GM19351 (cell line): ENCODE results near the gene DIRAS1.

Experiments used
- ATAC-seq: cut with Tn5 transposase; IDR thresholded peaks from one replicate; pipeline ENCODE4 v1.9.1; 2021; ENCODE audit warnings: mild to moderate bottlenecking, moderate library complexity; ENCODE audit not compliant: unreplicated experiment

The DIRAS1 gene

DNA sequence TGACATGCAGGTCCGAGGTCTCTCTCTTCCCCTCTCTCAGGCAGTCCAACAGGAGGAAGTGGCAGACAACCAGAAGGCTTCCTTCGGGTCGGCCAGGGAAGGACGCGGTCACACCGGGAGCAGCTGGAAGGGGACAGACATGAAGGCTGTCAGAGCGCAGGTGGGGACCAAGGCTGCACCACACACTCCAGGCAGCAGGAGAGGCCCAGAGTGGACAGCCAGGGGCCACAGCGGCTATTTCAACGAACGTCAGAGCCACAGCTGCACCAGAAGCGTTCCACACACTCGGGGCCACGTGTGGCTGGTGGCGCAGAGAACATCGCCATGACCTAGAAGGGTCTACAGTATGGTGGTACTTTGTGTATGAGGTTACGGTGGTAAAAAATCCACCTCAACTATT is 34.6 kb upstream of the DIRAS1 start:
- ATAC-seq = no peak

DNA sequence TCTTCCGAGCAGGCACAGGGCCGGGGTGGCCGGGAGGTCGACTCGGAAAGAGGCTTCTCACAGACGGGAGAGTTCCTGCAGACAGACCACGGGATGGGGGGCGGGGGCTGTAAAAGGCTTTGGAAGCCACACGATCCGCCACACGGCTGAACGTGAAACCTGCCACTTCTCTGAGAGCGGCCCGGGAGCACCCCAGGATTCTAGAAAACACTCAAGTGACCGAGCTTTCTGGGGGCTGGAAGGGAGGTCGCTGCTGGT is 34.2 kb upstream of the DIRAS1 start:
- no peak for ATAC-seq

DNA sequence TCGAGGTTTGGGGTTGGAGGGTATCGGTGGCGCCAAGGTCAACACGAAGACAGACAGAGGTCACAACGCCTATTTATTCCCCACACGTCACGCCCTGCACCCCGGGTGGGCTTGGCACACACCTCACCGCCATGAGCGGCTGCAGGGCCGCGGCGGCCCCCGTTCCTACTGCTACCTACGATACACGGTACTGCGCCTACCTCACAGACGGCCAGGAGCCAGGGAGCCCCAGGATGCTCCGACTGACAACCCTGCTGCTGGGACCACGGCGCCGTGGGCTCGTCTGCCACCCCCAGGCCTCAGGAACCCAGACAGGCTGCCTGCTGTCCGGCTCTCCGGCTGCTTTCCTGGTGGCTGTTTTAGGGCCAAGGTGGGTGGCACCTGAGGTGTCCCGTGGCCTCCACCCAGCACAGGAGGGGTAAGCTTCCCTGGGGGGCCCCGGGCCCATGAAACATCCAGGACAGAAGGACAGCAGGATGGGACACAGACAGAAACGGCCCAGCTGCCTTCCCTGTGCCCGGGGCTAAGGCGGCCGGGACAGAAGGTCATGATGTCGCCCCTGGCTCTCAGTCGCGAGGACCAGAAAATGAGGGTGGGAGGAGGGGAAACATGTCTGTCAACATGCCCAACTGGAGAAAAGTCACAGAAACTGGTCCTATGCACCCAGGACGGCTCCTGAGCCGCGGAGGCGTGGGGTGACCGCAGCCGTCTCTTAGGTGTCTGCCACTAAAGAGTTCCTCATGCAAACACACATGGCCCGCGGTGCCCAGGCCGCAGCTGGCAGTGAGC is 33.7 kb upstream of the DIRAS1 start:
- ATAC-seq = no peak

DNA sequence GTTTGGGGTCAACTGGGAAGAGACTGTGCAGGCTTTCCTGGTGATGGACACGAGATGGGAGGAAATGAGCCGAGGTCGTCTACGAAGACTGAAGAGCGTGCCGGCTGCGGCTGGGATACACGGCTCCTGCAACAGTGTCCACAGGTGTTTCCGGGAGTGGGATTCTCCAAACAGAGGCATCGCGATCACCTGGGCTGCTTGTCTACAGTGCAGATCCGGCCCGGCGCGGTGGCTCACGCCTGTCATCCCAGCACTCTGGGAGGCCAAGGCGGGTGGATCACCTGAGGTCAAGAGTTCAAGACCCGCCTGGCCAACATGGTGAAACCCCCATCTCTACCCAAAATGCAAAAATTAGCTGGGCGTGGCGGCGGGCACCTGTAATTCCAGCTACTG is 30.3 kb upstream of the DIRAS1 start:
- no peak for ATAC-seq

DNA sequence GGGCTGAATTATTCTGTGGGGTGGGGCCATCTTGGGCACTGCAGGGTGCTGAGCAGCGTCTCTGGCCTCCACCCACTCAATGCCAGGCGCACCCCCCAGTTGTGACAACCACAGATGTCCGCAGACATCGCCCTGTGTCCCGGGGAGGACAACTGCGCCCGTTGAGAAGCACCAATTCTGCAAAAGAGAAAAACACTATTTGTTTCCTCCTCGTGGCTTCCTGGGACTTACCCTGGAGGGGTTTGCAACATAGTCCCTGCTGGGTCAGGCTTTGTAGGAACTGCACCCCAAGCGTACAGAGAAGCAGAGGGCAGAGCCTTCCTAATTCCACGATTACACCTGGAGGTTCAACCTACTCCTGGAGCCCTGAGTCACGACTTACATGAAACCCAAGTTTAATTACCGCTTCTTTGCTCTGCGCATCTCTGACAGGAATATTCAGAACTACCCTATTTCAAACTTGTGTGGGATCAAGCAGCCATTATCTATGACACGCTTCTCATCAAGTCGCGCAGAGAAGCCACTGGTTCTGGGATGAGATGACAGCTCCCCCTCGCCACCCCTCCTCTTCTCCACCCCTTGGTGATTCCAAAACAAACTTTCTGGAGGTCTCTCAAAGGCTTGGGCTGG is 29.8 kb upstream of the DIRAS1 start:
- no peak for ATAC-seq

DNA sequence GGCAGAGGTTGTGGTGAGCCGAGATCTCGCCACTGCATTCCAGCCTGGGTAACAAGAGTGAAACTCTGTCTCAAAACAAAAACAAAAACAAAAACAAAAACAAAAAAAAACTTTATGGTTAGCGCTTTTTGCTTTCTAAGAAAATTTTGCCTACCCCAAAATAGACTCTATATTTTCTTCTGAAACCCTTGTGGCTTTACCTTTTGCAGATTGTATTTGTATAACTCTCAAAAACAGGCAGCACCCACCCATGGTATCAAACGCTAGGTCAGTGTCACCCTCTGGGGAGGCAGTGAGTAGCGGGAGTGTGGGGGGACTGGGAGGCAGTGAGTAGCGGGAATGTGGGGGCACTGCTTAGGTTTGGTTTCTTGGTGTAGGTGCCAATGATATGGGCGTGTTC is 26.2 kb upstream of the DIRAS1 start:
- no peak for ATAC-seq

DNA sequence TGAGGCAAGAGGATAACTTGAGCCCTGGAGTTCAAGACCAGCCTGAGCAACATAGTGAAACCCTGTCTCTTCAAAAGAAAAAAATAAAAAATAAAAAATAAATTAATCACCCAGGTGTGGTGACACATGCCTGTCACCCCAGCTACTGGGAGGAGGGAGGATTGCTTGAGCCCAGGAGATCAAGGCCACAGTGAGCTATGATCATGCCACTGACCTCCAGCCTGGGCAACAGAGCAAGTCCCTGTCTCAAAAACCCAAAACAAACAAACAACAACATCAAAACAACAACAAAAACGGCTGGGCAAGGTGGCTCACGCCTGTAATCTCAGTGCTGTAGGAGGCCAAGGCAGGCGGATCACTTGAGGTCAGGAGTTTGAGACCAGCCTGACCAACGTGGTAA is 22.9 kb upstream of the DIRAS1 start:
- no peak for ATAC-seq

DNA sequence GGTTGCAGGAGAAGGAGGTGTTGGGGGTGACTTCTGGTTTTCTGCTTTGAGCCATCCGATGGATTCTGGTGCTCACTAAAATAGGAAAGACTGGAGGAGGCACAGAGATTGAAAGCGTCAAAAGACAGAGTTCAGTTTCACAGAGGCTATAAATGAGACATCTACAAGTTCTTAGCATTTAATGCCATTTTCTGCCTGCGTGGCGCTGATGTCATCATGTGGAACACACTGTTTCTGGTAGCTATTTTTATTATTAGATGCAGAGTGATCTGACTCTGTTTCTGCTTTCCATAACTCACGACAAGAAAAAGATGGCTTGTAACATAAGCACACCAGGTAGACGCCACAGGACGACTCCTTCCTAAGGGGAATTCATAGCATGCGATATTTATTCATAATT is 21.9 kb upstream of the DIRAS1 start:
- no peak for ATAC-seq

DNA sequence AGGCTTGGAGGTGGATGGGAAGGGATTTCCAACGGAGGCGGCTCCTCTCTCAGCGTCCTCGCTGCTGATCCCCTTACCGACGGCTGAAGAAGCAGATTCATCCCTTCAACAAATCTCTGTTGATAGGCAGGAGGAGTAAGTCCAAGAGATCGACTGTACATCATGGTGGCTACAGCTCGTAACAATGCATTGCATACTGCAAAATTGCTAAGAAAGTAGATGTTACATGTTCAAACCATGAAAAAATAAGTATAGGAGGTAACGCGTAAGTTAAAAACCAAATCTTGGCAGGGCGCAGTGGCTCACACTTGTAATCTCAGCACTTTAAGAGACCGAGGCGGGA is 19.1 kb upstream of the DIRAS1 start:
- ATAC-seq = no peak

DNA sequence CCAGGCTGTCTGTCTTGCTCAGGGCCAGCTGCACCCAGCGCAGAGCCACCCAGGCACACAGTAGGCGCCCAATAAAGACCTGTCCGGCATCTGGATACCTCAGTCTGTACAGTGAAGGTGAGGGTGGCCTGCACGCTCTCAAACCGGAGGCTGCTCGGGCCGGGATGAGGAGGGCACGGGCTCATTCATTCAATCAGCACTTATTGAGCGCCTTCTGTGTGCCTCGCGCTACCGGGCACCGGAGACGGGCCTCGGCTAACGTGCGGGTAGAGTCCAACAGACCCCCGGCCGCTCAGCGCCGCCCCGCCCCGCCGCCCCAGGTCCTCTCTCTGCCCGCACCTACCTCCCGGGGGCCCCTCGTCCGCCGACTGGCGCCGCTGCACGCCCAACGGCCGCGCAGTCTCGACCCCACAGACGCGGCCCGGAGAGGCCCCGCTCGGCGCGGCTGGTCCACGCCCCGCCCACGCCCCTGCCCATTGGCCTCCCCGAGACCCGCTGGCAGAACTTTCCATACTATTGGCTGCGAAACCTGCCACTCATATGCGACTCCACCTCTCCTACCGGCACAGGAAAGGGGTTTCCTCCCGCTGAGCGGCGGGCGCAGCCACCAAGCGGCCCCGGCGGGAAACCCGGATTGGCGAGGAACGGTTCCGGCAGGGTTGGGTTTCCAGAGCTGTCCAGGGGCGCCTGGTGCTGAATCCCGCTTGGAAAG is 18.6 kb upstream of the DIRAS1 start, which contains the start of gene SLC39A3:
Gene SLC39A3 (minus strand): TSS at position 416 of the 712 bp plus-strand sequence. CDS start 2,760 bp downstream, outside the sequence.
- ATAC-seq = peak; percentile 94

DNA sequence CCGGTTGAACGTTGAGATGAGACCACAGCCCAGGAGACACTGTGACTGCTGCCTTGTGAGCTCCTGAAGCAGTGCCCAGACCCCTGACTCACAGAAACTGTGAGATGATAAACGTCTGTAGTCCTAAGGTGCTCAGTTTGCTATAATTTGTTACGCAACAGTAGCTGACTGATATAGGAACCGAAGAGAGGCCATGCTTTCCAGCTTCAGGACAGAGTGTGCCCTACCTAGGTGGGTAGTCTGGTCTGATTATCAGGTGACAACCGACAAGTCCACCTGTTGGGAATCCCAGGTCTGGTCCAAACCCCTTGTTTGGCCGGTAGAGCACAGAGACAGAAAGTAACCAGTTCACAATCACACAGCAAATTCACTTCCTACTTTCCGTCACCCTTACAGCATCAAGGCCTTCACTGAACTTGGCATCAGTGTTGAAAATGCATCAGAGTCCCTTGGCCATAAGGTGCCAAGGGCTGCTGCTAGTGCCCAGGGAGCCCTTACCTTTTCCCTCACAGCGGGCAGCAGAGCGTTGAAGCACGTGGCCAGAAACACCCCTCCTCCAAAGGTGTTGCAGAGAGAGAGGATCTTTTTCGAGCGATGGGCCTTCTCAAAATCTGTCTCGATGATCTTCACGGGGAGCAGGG is 15.5 kb upstream of the DIRAS1 start:
- ATAC-seq = no peak

DNA sequence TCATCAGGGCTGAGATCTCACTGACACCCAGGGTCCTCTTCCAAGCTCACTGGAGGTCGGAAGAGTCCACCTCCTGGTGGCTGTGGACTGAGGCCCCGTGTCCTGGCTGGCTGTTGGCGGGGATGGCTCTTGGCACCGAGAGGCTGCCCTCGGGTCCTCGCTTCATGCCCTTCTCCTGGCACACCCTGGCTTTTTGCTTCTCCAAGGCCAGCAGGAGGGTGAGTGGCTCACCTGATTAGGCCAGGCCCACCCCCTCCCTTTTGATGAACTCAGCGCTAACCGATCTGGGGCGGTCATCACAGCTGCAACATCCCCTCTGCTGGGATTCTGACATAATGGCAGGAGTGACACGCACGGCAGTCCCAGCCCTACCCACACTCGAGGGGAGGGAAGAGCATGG is 14.2 kb upstream of the DIRAS1 start:
- ATAC-seq = no peak

DNA sequence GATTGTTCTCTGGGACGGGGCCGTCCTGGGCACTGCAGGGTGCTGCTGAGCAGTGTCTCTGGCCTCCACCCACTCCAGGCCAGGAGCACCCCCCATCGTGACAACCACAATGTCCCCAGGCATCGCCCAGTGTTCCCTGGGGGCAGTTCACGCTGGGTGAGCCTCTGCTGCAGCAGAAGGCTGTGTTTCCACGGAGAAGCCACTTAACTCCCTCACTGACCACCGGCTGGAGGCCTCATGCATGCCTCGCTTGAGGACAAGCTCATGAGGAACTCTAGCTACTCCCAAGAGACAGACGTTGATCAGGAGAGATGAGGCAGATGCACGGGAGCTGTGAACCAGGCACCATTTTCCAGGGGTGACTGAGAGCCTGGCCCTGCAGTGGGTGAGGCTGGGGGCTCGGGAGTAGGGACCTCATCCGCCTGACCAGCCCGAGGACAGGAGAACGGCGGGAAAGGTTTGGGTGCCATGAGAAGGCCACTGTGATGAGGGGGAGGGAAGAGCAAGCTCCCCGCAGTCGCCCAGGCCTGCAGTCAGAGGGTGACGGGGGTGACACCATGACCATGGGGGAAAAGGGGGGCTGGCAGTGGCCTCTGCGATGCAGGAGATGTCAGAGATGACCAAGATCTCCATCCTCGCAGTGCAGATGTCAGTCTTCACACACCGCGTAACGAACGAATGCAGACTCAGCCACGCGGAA is 13.6 kb upstream of the DIRAS1 start:
- ATAC-seq = no peak

DNA sequence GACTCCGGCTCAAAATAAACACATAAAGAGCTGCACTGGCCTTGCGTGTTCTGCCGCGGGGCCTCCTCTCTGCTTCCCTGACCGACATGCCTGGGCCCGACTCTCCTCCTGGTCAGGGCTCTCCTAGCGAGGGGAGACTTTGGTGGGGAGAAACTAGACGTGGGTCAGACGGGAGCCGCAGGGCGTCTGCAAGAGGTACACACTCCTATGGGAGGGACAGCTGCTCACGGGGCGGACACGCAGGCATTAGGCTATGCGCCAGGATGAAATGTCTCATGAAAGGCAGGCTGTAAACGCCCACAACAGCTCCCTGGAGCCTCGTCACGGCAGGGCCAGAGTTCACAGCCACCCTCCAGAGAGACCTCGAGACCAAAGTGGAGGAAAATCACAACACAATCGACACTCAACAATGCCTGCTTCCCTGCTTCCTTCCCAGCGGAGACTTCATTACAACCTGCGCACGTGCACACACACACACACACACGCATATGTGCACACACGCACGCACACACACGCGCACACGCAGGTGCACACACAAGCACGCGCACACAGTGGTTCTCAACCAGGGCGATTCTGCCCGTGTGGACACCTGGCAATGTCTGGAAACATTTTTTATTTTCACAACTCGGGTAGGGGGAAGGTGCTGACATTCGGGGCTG is 12.9 kb upstream of the DIRAS1 start:
- ATAC-seq = no peak

DNA sequence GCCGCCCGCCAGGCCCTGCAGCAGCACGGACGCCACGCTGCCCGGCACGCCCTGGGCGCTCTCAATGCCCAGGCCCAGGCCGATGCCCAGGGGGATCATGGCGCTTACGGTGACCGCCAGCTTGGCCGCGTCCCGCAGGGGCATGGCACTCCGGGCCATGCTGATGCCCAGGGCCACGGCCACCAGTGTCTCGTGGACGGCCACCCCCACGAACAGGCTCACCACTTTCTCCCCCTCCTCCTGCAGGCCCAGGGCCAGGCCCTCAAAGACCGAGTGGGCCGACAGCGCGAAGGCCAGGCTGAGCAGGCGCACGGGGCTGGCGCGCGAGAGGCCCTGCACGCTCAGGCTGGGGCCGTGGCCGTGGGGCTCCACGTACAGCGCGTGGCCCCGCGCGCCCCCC is 11.7 kb upstream of the DIRAS1 start:
- no peak for ATAC-seq

DNA sequence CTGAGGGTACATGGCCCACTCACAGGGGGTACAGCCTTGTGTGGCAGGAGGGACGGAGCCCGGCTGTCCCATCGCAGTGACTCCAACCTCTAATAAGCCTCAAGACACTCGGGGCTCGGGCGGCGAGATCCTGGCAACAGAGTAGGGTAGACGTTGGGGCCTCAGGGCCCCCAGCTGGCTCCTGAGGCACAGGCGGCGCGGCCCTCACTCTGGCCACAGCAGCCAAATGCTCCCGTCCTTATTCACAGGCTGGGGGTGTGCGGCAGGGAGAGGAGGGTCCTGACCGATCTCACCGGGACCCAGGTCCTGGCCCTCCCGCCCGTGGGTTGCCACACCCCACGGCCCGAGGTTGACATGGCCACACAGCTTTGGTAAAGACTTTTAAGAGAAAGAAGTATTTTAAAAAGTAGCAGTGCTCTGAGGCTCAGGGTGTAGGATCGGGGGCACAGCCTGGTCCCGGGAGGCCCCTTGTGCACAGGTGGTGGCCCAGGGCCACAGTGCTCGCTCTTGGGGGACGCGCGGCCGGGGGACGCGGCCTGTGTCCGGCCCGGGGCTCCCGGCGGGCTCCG is 11.1 kb upstream of the DIRAS1 start:
- ATAC-seq = no peak

DNA sequence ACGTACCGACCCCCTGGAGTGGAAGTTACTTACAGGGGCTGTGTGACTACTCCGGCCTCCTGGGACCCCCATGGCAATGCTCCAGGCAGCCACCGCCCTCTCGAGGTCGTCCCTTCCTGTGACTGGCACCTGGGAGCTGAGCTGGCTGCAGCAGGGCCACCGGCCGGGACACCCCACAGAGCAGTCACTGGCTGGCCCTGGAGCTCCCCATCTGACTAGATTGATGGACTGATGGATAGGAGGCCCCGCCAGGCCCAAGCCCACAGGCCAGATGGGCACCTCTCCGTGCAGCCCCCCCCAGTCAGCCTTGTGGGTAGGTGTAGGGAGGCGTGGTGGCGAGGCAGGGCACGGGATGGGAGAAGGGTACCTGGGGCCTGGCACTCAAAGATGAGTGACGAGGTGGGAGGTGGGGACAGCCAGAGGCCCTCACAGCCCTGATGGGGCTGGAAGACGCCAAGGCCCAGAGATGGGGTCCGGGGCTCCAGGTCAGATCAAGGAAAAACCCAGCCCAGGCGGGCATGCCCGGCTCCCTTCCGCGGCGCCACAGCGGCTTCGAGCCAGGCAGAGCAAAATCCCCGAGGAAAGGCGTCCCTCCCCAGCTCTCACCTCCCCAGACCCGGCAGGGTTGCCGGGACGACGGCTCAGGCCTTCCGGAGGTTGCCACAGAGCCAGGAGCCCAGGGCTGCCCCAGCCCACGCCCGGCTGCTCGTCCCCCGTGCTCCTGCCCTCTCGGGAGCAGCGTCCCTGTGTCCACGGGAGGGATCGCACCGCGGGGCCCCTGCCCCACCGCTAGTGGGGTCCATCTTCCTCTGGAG is 10.2 kb upstream of the DIRAS1 start:
- ATAC-seq = no peak

DNA sequence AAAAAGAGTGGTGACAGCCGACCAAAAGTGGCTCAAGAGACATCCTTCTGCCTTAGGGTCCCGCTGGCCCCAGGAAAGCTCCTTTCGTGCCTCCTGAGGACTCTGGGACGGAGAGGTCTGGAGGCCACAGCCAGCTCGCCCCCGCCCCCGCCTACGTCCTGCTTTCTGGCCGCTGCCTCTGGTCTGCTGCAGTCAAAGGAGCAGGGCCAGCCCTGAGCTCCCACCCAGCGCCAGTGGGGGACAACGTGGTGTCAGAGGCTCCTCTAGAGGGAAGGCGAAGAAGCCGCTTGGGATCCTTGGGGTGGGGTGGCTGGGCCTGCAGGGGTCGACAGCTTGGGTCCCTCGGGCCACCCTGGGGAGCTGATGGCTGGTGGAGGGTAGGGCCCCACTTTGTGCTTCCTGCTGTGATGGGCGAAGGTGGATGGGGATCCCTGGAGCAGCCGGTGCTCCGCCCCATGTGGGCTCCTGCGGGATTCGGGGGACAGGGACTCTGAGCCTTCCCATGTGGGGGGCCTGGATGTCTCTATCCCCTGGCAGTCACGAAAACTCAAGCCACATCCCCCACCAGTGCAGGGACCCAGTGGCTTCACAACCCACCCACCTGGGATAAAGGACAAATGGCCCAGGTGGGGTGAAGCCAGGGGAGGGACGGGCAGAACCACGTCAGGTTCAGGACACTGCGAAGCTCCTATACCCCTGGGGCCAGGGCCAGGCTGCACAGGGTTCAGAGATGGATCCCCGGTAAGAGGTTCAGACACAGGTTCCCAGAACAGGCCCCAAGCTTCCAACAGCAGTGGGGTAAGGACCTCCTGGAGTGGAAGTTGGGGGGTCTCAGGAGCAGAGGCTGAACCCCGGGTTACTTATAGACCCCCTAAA is 9.0 kb upstream of the DIRAS1 start:
- no peak for ATAC-seq
